ENCODE results near the gene CNTN4. TPM values are rescaled to one million over a fixed set of nuclear protein-coding genes. Genes with fewer than 3 reads are reported as not detected.

Gene CNTN4
- total and polyA plus RNA-seq, 2 of the 8 experiments (the other 6 are each of a cell fraction or from before 2014, with no cell fraction given) = 0.41 to 2.2 TPM

GRCh38 chr3:2468816-2469215 lies 370.1 kb downstream of the CNTN4 start:
- Histone ChIP-seq H3K4me2 (ENCODE audit: insufficient read depth in 1 of 2, low read depth in 2 of 2, low read length in 2 of 2) (no peak overlapping the region), H3K14ac (ENCODE audit: insufficient read length) (no peak overlapping the region), H4K8ac (ENCODE audit: extremely low read depth, insufficient read depth, low read length) (no peak overlapping the region), H3K79me1 (ENCODE audit: low read depth, low read length) (no peaks in the 10 kb centered on the region), H2AK5ac (ENCODE audit: low read depth, low read length) (no peak overlapping the region), H3K9me3 (ENCODE audit: insufficient read depth in 2 of 2, low read depth in 1 of 2, low read length in 1 of 2) (no peaks in the 10 kb centered on the region), H3K56ac (replicated peaks; ENCODE audit: insufficient read length, low read depth, low read length) (no peak overlapping the region), H4K20me1 (replicated peaks in 1 of 2; ENCODE audit: control insufficient read depth in 1 of 2, insufficient read depth in 2 of 2, low read length in 2 of 2) (no peaks in the 10 kb centered on the region), H3K36me3 (ENCODE audit: control insufficient read depth in 2 of 4, insufficient read depth in 4 of 4, low read length in 3 of 4) (no peaks in the 10 kb centered on the region), H3K4me3 (ENCODE audit: extremely low read depth in 1 of 4, insufficient read depth in 2 of 4, low read depth in 3 of 4, low read length in 4 of 4) (no peak overlapping the region), H3K9ac (replicated peaks in 1 of 4; ENCODE audit: extremely low read depth in 1 of 4, low read depth in 3 of 4, low read length in 3 of 4) (no peak overlapping the region), H2BK5ac (ENCODE audit: low read depth, low read length) (no peak overlapping the region), H3K4ac (replicated peaks; ENCODE audit: insufficient read length, low read depth, low read length) (no peak overlapping the region), H4K5ac (ENCODE audit: insufficient read length, low read depth, low read length) (no peak overlapping the region), H2BK12ac (ENCODE audit: low read depth, low read length) (no peak overlapping the region), H4K91ac (replicated peaks; ENCODE audit: insufficient read length, low read length) (no peak overlapping the region), H3K23me2 (ENCODE audit: low read depth, low read length) (no peaks in the 10 kb centered on the region), H3K27ac (ENCODE audit: low read depth, low read length) (no peak overlapping the region), H2BK120ac (replicated peaks; ENCODE audit: low read depth, low read length) (no peak overlapping the region), H3K23ac (ENCODE audit: insufficient read length) (no peak overlapping the region), H2BK15ac (ENCODE audit: low read length) (no peak overlapping the region), H2BK20ac (ENCODE audit: low read length) (no peak overlapping the region), H3K4me1 (replicated peaks in 1 of 4; ENCODE audit: control insufficient read depth in 3 of 4, insufficient read depth in 4 of 4, low read length in 3 of 4) (no peaks in the 10 kb centered on the region), H2AFZ (ENCODE audit: low read length) (no peak overlapping the region), H3K18ac (ENCODE audit: extremely low read depth, low read length) (no peak overlapping the region), H3K27me3 (replicated peaks in 1 of 4; ENCODE audit: control insufficient read depth in 3 of 4, extremely low read depth in 1 of 4, insufficient read depth in 3 of 4, low read length in 3 of 4) (no peaks in the 10 kb centered on the region), H3K79me2 (ENCODE audit: control insufficient read depth in 1 of 2, insufficient read depth in 2 of 2, low read length in 2 of 2) (no peaks in the 10 kb centered on the region)
- DNase-seq (ENCODE audit: low read depth in 1 of 2, low spot score in 2 of 2) (no peak), FAIRE-seq (no peak)
- CTCF ChIA-PET (ENCODE audit: partially characterized antibody) = interaction anchor here (0.7 kb wide), 1 partner anchor 10 kb away, joined by 3 read pairs; no protein-coding TSS in a partner anchor
- POLR2A ChIA-PET (ENCODE audit: partially characterized antibody) = no interaction called here
- 93% methylated on average over 4 of the region's 4 CpGs; no CpG with 5 or more reads in 1 of the 2 experiments for WGBS, 2 experiments (ENCODE audit: extremely low coverage in 1 of 2, insufficient coverage in 1 of 2, insufficient read length in 1 of 2, insufficient replicate concordance in 2 of 2, low coverage in 1 of 2, low lambda C conversion rate in 2 of 2, missing lambda C conversion rate in 1 of 2)
- TF ChIP-seq BRCA1 (IDR thresholded peaks at IDR 0.05; ENCODE audit: low read depth, low read length) = no peak
- no peak for TF ChIP-seq KDM4A (IDR thresholded peaks at IDR 0.05; ENCODE audit: low read depth, low read length, severe bottlenecking)
- no peak for TF ChIP-seq POLR2AphosphoS5 (IDR thresholded peaks at IDR 0.05; ENCODE audit: low read depth, low read length)
- no peak for TF ChIP-seq EGR1 (IDR thresholded peaks at IDR 0.05; ENCODE audit: borderline replicate concordance, low read depth, low read length)
- no peak for TF ChIP-seq SUZ12 (IDR thresholded peaks at IDR 0.05; ENCODE audit: low read length)
- no peak for TF ChIP-seq HDAC2 (IDR thresholded peaks at IDR 0.05; ENCODE audit: borderline replicate concordance in 1 of 2, low read depth in 2 of 2, low read length in 2 of 2)
